NCI-H2029 (cell line): ENCODE results near the gene NUP205.

ENCODE experiments used
- DNase-seq: peaks from one replicate; lab custom pipeline; 2025; lab: John Stamatoyannopoulos, UW

Gene NUP205, protein sequence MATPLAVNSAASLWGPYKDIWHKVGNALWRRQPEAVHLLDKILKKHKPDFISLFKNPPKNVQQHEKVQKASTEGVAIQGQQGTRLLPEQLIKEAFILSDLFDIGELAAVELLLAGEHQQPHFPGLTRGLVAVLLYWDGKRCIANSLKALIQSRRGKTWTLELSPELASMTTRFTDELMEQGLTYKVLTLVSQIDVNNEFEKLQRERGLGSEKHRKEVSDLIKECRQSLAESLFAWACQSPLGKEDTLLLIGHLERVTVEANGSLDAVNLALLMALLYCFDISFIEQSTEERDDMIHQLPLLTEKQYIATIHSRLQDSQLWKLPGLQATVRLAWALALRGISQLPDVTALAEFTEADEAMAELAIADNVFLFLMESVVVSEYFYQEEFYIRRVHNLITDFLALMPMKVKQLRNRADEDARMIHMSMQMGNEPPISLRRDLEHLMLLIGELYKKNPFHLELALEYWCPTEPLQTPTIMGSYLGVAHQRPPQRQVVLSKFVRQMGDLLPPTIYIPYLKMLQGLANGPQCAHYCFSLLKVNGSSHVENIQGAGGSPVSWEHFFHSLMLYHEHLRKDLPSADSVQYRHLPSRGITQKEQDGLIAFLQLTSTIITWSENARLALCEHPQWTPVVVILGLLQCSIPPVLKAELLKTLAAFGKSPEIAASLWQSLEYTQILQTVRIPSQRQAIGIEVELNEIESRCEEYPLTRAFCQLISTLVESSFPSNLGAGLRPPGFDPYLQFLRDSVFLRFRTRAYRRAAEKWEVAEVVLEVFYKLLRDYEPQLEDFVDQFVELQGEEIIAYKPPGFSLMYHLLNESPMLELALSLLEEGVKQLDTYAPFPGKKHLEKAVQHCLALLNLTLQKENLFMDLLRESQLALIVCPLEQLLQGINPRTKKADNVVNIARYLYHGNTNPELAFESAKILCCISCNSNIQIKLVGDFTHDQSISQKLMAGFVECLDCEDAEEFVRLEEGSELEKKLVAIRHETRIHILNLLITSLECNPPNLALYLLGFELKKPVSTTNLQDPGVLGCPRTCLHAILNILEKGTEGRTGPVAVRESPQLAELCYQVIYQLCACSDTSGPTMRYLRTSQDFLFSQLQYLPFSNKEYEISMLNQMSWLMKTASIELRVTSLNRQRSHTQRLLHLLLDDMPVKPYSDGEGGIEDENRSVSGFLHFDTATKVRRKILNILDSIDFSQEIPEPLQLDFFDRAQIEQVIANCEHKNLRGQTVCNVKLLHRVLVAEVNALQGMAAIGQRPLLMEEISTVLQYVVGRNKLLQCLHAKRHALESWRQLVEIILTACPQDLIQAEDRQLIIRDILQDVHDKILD (N-terminal part only)

DNA sequence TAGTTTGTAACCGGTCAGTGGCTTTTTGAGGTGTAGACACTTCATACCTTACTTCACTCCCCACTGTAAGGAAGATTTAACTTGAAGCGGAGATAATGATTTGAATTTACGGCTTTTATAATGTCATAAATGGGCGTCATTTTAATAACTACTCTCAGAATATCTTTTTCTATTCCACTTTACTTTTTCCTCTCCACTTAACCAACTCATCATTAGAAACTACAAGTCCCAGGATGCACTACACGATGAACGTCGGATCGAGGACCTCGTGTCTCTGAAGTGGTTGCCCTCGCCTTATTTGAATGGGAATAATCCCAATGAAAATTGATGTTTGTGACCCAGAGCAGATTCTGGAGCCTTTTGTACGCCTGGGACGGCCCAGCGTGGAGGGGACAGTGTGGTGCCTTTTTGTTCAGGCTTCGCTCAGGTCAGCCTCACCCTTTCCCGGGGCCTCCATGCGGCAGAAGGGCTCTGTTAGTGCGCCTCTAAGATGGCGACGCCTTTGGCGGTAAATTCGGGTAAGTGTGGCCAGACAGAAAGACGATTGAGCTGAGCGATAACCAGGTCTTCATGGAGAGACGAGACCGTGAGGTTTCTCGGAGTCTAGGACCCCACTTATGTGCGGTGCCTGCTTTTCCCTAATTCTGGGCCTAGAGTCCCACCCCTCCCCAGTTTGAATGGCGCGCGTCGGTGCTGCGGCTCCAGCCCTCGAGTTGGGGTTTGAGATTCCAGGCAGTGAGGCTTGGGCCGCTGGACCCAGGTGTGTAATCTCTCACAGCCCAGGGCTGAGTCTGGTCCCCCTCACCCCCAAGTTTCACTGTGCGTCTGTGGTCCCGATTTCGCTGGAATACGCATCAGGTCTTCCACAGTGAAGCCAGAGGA, at the start of gene NUP205:
NUP205 (plus strand) TSS at position 463 of the 882 bp plus-strand sequence; CDS start at position 491, 28 bp downstream.
- DNase-seq: peak; percentile 82

GRCh38 chr7:135508883-135509588, 48.7 kb upstream of the NUP205 start:
- no peak for DNase-seq

- DNase-seq: no peak
These were observed 48.2 kb upstream of the NUP205 start for GRCh38 chr7:135509589-135509838.

GRCh38 chr7:135509839-135510591, 47.7 kb upstream of the NUP205 start, which contains the start of gene CNOT4:
Gene CNOT4, minus strand, starts transcription at chr7:135510102. Its CDS starts 71,771 bp downstream, at chr7:135438331.
- peak; percentile 96 for DNase-seq

DNA sequence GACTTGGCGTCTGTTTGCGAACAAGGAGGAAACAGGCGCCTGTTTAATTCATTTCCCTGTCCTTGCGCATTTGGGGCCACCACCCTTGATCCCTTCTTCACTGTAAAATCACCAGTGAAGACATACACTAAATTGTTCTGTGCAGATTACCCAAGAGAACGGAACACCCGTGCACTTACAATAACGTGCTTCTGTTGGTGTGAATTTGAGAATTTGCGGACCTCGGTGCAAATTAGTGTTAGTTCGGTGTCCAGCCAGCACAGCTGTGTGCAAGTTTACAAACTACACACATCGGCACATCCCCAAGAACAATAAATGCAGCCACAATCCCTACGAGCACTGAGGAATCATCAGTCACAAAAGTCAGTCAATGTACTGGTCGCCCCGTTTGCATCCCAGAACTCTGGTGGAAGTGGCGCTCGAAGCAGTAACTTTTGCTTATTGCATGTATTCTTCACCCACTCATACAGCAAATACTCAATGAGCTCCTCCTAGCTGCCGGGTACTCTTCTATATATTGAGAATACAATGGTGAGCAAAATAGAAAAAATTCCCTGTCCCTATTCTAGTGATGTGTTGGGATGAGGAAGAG, 47.0 kb upstream of the NUP205 start:
- DNase-seq: no peak

GRCh38 chr7:135512135-135512887, 45.4 kb upstream of the NUP205 start:
- peak; percentile 84 for DNase-seq

- DNase-seq: peak; percentile 41
These were observed 42.9 kb upstream of the NUP205 start for GRCh38 chr7:135514856-135515255.

GRCh38 chr7:135517060-135517459, 40.7 kb upstream of the NUP205 start:
- DNase-seq: no peak

- no peak for DNase-seq
These were observed 39.0 kb upstream of the NUP205 start for GRCh38 chr7:135518748-135519147.

DNA sequence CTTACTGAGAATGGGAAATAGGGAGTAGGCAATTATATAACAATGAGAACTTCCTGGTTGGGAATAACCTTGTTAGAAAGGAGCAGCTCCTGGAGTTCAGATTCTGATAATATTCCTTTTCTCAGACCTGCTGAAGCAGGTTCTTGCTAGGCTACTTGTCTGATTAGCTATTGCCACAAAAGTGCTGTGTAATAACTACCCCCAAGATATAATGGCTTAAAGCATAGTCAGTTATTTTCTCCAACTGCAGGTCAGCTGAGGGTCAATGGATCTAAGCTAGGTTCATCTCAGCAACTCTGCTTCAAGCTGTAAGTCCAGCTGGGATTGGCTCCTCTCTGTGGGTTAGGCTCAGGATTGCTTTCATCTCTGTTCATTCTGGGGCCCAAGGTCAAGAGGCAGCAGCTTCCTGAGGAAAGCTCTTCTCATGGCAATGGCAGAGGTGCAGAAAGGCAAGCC, 38.5 kb upstream of the NUP205 start:
- DNase-seq: no peak

- DNase-seq: no peak
These were observed 37.8 kb upstream of the NUP205 start for GRCh38 chr7:135519871-135520270.

DNA sequence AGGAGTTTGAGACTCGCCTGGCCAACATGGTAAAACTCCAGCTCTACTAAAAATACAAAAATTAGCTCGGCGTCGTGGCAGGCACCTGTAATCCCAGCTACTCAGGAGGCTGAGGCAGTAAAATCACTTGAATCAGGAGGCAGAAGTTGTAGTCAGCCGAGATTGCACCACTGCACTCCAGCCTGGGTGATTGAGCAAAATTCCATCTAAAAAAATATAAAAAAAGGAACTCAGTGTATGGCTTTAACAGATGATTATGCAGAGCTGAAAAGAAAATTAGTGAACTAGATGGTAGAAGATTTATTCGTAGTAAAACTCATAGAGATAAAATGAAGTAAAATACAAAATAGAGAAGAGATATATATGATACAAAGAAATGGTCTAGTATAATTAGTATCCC, 35.2 kb upstream of the NUP205 start:
- DNase-seq: no peak

DNA sequence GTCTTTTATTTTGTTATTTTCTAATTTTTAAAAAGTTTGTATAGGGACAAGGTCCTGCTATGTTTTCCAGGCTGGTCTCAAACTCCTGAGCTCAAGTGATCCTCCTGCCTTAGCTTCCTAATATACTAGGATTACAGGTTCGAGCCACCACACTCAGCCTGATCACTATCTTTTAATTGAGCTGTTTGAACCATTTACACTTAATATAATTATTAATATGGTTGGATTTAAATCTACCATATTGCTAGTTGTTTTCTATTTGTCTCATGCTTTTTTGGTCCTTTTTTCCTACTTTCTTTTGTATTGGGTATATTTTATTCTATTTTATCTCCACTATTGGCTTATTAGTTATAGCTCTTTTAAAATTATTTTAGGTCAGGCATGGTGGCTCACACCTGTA, 34.6 kb upstream of the NUP205 start:
- no peak for DNase-seq

GRCh38 chr7:135525426-135525825, 32.3 kb upstream of the NUP205 start:
- DNase-seq: no peak

DNA sequence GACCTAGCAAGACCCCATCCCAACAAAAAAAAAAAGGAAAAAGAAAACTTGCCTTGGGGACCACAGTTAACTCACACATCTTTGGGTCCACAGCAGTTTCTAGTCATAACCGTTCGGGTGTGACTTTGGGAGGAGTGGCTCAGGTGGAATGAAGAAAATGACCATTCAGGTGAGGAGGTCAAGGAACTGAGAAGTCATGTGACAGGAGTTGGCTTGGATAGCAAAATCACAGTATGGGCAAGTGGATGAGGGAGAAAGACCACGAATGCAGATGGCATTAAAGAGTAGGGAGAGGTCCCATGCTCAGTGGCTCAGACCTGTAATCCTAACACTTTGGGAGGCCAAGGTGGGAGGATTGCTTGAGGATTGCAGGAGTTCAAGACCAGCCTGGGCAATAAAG, 30.7 kb upstream of the NUP205 start:
- no peak for DNase-seq

GRCh38 chr7:135536150-135536549, 21.6 kb upstream of the NUP205 start:
- no peak for DNase-seq

DNA sequence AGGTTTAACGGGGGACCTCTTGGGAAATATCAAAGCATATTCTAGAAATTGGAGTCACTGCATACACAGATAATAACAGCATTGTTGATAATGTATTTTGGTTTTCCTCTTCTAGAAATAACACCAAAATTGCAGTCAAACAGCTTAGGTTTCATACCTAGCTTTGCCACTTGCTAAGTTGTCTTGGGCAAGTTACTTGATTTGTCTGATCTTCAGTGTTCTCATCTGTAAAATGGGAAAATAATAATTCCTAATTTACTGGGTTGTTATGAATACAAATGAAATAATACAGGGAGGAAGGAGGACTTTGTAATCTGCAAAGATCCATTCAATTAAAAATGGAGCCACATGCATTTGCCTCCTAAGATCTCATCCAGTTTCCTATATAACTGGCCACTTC, 20.3 kb upstream of the NUP205 start:
- DNase-seq: no peak

DNA sequence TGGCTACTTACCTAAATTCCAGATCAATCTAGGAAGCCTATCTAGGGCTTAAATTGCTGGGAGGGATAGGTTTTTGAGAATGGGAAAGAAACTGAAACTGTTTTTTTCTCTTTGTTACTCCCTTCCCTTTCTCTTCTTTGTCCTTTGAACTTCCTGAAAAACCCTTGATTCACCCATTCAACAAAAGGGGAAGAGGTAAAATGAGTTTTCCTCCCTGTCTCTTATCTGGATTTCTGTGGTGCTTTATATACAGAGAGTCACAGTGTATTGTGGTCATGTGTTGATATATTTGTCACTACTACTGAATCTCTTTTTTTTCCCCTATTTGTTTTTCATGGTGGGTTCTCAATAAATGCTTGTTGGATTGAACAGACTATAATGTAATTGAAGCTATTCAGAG, 19.8 kb upstream of the NUP205 start:
- no peak for DNase-seq

DNA sequence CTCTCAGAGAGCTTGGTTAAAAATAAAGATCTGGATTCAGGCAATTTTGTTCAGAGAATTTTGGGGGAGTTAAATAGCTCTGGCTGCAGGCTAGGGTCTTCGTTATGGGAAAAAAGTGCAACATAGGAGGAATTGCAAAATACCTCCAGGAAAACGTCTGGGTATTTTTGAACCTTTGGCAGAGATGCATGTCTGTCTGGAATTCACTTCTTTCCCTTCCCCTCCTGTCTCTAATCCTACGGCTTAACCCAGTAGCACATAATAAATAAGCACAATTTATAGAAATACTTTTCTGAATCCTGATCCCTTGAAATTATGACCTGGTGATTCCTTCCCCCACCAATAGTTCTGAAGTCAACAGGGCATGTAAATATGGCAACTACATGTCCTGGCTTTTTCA, 19.3 kb upstream of the NUP205 start:
- no peak for DNase-seq
